Suprapubic skin (tissue), 3 donors: ENCODE results near the gene LTBP2.

Experiments used
- EP300 ChIP-seq: sonication (generic); formaldehyde crosslinking; IDR thresholded peaks from one replicate; pipeline ENCODE4 v1.6.1; 2017; ENCODE audit warnings: antibody characterized with exemption
- POLR2A ChIP-seq, 2 donors: fragments of 450-650 bp; IDR thresholded peaks; one replicate each; pipeline ENCODE4 v1.6.1; 2017; ENCODE audit warnings: antibody characterized with exemption in 2 of 2, mild to moderate bottlenecking in 2 of 2, moderate library complexity in 2 of 2
- TF ChIP-seq, protein P1 (sequence below), 2 donors: fragments of 200-600 bp in 1 of 2; fragments of 450-650 bp in 1 of 2; sonication (generic) in 1 of 2; IDR thresholded peaks; one replicate each; pipeline ENCODE4 v1.5.1; 2016 to 2019; ENCODE audit warnings: antibody characterized with exemption in 2 of 2, mild to moderate bottlenecking in 1 of 2, moderate library complexity in 1 of 2

DNA sequence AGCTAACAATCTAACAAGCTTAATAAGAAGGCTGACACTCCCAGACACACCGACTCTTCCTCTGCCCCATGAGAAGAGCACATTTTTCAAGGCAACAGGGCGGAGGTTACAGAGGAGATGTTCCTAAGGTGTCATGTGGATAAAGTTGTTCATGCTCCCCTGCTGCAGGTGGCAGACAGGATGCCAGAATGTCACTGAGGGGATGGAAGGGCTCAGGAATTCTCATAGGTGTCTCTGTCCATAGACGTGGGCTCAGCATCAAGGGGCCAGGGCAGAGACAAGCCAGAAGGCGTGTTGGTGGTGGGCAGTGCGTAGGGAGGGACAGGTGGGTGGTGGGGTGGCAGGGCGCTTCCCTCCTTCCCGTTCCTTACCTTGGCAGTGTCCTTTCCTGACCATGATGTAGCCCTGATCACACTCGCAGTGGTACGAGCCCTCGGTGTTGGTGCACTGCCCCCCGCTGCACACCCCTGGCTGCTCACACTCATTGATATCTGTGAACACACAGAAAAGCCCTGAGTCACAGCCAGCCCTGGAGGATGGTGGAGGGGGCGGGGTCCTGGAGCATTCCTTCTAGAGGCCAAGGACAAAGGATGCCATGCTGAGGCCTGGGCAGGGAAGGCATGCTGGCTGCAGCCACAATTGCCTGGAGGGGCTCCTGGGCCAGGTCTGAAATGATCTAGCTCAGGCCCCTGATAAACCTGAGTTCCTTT is 95.4 kb downstream of the LTBP2 start:
- TF ChIP-seq POLR2A (IDR thresholded peaks at IDR 0.05) = no peak
- TF ChIP-seq, protein P1, sequence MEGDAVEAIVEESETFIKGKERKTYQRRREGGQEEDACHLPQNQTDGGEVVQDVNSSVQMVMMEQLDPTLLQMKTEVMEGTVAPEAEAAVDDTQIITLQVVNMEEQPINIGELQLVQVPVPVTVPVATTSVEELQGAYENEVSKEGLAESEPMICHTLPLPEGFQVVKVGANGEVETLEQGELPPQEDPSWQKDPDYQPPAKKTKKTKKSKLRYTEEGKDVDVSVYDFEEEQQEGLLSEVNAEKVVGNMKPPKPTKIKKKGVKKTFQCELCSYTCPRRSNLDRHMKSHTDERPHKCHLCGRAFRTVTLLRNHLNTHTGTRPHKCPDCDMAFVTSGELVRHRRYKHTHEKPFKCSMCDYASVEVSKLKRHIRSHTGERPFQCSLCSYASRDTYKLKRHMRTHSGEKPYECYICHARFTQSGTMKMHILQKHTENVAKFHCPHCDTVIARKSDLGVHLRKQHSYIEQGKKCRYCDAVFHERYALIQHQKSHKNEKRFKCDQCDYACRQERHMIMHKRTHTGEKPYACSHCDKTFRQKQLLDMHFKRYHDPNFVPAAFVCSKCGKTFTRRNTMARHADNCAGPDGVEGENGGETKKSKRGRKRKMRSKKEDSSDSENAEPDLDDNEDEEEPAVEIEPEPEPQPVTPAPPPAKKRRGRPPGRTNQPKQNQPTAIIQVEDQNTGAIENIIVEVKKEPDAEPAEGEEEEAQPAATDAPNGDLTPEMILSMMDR (IDR thresholded peaks at IDR 0.05) = no peak
- TF ChIP-seq EP300 = no peak
